ENCODE data around the gene EVX1. TPM values are rescaled to one million over a fixed set of nuclear protein-coding genes. Genes with fewer than 3 reads are reported as not detected.

EVX1 gene
- total RNA-seq, 1 experiment from 2014 or later = not detected

- TF ChIP-seq CTCF (IDR thresholded peaks at IDR 0.05; ENCODE audit: insufficient read depth in 1 of 2, low read depth in 1 of 2, low read length in 1 of 2, severe bottlenecking in 1 of 2, unreplicated experiment in 1 of 2) = no peak
- H3K9me3 ChIP-seq = no peaks in the 10 kb centered on the region
- intact Hi-C loops (cut with micrococcal nuclease; ENCODE audit: unreplicated experiment) = no loop called here
- Mint-ChIP-seq H3K27ac (ENCODE audit: unreplicated experiment) (no peak overlapping the region), H3K27me3 (ENCODE audit: insufficient read depth, unreplicated experiment) (no peaks in the 10 kb centered on the region), H3K4me1 (ENCODE audit: low read depth, unreplicated experiment) (no peaks in the 10 kb centered on the region), H3K36me3 (ENCODE audit: insufficient read depth, unreplicated experiment) (no peaks in the 10 kb centered on the region), H3K4me3 (ENCODE audit: unreplicated experiment) (no peak overlapping the region), H3K9me3 (ENCODE audit: unreplicated experiment) (no peaks in the 10 kb centered on the region)
- BruUV-seq (replicated peaks) = no TSS peak
- H3K4me3 ChIP-seq (ENCODE audit: low read depth, low read length) = no peak overlapping the region
- H3K4me1 ChIP-seq = no peaks in the 10 kb centered on the region; the same call in 1 of the 2 replicates
- no peaks in the 10 kb centered on the region for H3K36me3 ChIP-seq (ENCODE audit: control insufficient read depth, insufficient read depth, low read length)
- no peaks in the 10 kb centered on the region for H3K27me3 ChIP-seq (replicated peaks; ENCODE audit: control insufficient read depth, insufficient read depth, low read length)
- ChIA-PET CTCF (no interaction called here), POLR2A (no interaction called here)
- DNase-seq = no peak
Observed at GRCh38 chr7:27240015-27240731, 2.4 kb upstream of the EVX1 start.

GRCh38 chr7:27241189-27242056, 1.2 kb upstream of the EVX1 start:
- Mint-ChIP-seq H3K36me3 (ENCODE audit: insufficient read depth, unreplicated experiment) (no peaks in the 10 kb centered on the region), H3K27ac (ENCODE audit: unreplicated experiment) (no peak overlapping the region), H3K4me1 (ENCODE audit: low read depth, unreplicated experiment) (no peaks in the 10 kb centered on the region), H3K4me3 (ENCODE audit: unreplicated experiment) (no peak overlapping the region), H3K9me3 (ENCODE audit: unreplicated experiment) (no peaks in the 10 kb centered on the region), H3K27me3 (ENCODE audit: insufficient read depth, unreplicated experiment) (no peaks in the 10 kb centered on the region)
- ChIA-PET CTCF (no interaction called here), POLR2A (no interaction called here)
- Histone ChIP-seq H3K4me3 (ENCODE audit: low read depth, low read length) (no peak overlapping the region), H3K27me3 (replicated peaks; ENCODE audit: control insufficient read depth, insufficient read depth, low read length) (no peaks in the 10 kb centered on the region), H3K9me3 (no peaks in the 10 kb centered on the region), H3K4me1 (no peaks in the 10 kb centered on the region), H3K36me3 (ENCODE audit: control insufficient read depth, insufficient read depth, low read length) (no peaks in the 10 kb centered on the region)
- BruUV-seq (replicated peaks) = no TSS peak
- no peak for DNase-seq
- TF ChIP-seq CTCF (IDR thresholded peaks at IDR 0.05; ENCODE audit: insufficient read depth in 1 of 2, low read depth in 1 of 2, low read length in 1 of 2, severe bottlenecking in 1 of 2, unreplicated experiment in 1 of 2) = no peak
- intact Hi-C loops (cut with micrococcal nuclease; ENCODE audit: unreplicated experiment) = no loop called here

GRCh38 chr7:27242154-27242553, 448 bp upstream of the EVX1 start:
- intact Hi-C loops (cut with micrococcal nuclease; ENCODE audit: unreplicated experiment) = no loop called here
- Mint-ChIP-seq H3K36me3 (ENCODE audit: insufficient read depth, unreplicated experiment) (no peaks in the 10 kb centered on the region), H3K27ac (ENCODE audit: unreplicated experiment) (no peak overlapping the region), H3K4me1 (ENCODE audit: low read depth, unreplicated experiment) (no peaks in the 10 kb centered on the region), H3K27me3 (ENCODE audit: insufficient read depth, unreplicated experiment) (no peaks in the 10 kb centered on the region), H3K9me3 (ENCODE audit: unreplicated experiment) (no peaks in the 10 kb centered on the region), H3K4me3 (ENCODE audit: unreplicated experiment) (no peak overlapping the region)
- Histone ChIP-seq H3K36me3 (ENCODE audit: control insufficient read depth, insufficient read depth, low read length) (no peaks in the 10 kb centered on the region), H3K9me3 (no peaks in the 10 kb centered on the region), H3K4me1 (no peaks in the 10 kb centered on the region), H3K27me3 (replicated peaks; ENCODE audit: control insufficient read depth, insufficient read depth, low read length) (no peaks in the 10 kb centered on the region), H3K4me3 (ENCODE audit: low read depth, low read length) (no peak overlapping the region)
- ChIA-PET CTCF (no interaction called here), POLR2A (no interaction called here)
- no peak for DNase-seq
- TF ChIP-seq CTCF (IDR thresholded peaks at IDR 0.05; ENCODE audit: insufficient read depth in 1 of 2, low read depth in 1 of 2, low read length in 1 of 2, severe bottlenecking in 1 of 2, unreplicated experiment in 1 of 2) = no peak
- BruUV-seq (replicated peaks) = no TSS peak

Data from Caco-2 (cell line).